ENCODE results near the gene CCDC144A. TPM values are rescaled to one million over a fixed set of nuclear protein-coding genes. Genes with fewer than 3 reads are reported as not detected.
"Not testable (repeated sequence)": the region's sequence is repeated elsewhere in the genome, so short reads cannot be mapped to it uniquely, and the experiment has no call there.

The CCDC144A gene
- polyA plus RNA-seq, 4 donors, result 0.46 to 4.0 (median 1.2) TPM

- DNase-seq (ENCODE audit: low read depth in 4 of 4, low spot score in 3 of 4), result no peak
These were observed 127.2 kb downstream of the CCDC144A start for GRCh38 chr17:16817201-16817600.

- DNase-seq (ENCODE audit: low read depth in 4 of 4, low spot score in 3 of 4), result not testable (repeated sequence)
These were observed 127.9 kb downstream of the CCDC144A start for GRCh38 chr17:16817940-16818339.

GRCh38 chr17:16818340-16818739, 128.3 kb downstream of the CCDC144A start:
- DNase-seq (ENCODE audit: low read depth in 4 of 4, low spot score in 3 of 4), result no peak

GRCh38 chr17:16818821-16819683, 129.0 kb downstream of the CCDC144A start:
- DNase-seq (ENCODE audit: low read depth in 4 of 4, low spot score in 3 of 4), result no peak

GRCh38 chr17:16820161-16820877, 130.3 kb downstream of the CCDC144A start:
- DNase-seq (ENCODE audit: low read depth in 4 of 4, low spot score in 3 of 4), result no peak

- no peak for DNase-seq (ENCODE audit: low read depth in 4 of 4, low spot score in 3 of 4)
These were observed 131.0 kb downstream of the CCDC144A start for GRCh38 chr17:16820979-16821543.

- not testable (repeated sequence) for DNase-seq (ENCODE audit: low read depth in 4 of 4, low spot score in 3 of 4)
These were observed 132.1 kb downstream of the CCDC144A start for GRCh38 chr17:16822133-16822532.

- DNase-seq (ENCODE audit: low read depth in 4 of 4, low spot score in 3 of 4), result not testable (repeated sequence)
These were observed 133.8 kb downstream of the CCDC144A start for GRCh38 chr17:16823768-16824406.

Other genes with a start within 250 kb of the CCDC144A start
- gene LRRC75A, start 198.0 kb upstream of the CCDC144A start, polyA plus RNA-seq (ENCODE audit: insufficient read length in 4 of 4), result 10 to 100 TPM in 1 of 4 donors, 1 to 10 TPM in 3; 4.7 to 13.1 (median 5.0) TPM
- gene ZNF287, start 121.0 kb upstream of the CCDC144A start, polyA plus RNA-seq (ENCODE audit: insufficient read length in 4 of 4), result 10 to 100 TPM in 3 of 4 donors, 1 to 10 TPM in 1; 9.8 to 12.4 (median 10.8) TPM
- gene ZNF624, start 36.4 kb upstream of the CCDC144A start, polyA plus RNA-seq (ENCODE audit: insufficient read length in 4 of 4), result 10 to 100 TPM; 10.2 to 17.4 (median 13.0) TPM

Data from left renal pelvis (tissue), 4 donors.